GM18873 (cell line): ENCODE data around the gene ULK2.

Source experiments
- ATAC-seq: cut with Tn5 transposase; IDR thresholded peaks from one replicate; pipeline ENCODE4 v1.9.1; 2021; ENCODE audit warnings: mild to moderate bottlenecking, moderate library complexity, moderate number of reproducible peaks; ENCODE audit not compliant: unreplicated experiment, low FRiP score

The ULK2 gene

DNA sequence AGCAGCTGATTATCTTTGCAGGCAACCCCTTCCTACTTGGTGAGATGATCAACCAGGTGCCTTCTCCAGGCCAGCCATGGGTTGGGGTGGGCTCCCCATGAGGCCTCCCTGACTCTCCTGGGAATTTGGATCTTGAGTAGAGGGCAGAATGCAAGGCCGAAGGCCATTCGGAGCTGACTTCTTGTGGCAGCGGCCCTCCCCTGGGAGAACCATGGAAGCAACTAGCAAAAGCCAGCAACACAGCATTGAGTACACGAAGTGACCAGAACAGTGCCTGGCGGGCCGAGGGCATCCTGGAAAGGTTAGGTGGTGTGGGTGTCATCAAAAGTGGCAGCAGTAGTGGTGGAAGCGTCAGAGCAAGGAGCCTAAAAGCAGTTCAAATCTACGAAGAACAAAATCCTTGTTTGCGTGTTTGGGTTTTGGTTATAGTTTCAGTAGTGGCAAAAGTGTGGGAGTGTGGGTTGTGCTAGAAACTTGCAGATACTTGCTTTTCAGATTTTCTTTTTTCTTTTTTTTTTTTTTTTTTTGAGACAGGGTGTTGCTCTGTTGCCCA lies 117.6 kb downstream of the ULK2 start:
- ATAC-seq, result no peak

DNA sequence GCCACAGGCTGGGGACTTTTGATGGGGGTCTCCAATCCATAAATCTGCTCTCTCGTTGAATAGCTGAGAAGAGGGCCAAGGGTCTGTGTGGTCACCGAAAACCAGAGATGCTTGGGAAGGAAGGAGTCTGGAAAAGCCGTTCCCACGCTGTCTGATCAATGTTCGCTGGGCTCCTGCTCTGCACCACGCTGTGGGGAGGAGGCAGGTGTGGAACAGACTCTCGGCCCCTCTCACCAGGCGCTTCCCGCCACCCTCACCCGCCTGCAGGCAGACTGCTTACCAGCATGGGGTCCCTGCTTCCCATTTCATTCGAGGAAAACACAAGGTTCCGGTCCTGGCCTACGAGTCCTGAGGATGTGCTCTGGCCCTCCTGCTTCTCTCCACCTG lies 118.9 kb downstream of the ULK2 start:
- ATAC-seq, result no peak

DNA sequence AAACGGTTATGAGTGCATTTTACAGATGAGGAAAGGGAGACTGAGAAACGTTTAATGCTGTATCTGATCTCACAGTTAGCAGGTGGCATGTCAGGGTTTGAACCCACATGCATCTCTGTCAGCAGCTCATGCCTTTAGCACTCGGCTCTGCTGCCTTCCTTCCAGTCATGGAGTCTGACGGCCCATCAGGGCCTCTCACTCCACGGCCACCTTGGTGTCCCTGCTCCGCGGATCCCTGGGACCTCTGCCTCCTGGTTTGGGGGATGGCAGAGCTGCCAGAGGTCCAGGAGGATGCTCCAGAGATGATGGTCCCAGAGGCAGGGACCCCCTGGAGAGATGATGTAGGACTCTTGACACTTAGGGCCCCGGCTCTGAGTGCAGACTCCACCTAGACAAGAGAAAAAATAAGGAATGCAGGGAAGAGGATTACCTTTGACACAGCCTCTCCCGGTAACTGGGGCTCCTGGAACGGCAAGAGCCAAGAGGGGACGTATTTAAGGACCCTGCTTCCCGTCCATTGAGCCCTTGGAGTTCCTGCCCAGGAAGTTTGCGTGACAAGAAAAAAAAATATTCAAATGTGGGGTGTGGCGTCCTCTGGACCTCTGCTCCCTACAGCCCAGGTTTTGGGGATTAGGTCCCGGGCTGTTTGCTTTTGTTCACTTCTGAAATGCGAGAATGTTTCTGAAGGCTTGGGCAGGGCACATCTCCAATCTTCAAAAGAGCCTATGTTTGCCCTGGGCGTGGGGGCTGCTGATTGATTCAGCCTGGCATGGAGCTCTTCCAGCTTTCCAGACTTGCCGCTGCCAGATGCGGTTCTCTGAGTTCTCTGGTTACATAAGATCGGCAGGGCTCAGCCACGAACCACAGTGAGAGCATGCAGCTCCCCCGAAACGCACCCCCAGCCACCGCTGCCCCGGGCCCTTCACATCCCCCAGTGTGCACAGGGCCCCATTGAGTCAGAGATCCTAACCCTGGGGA lies 119.6 kb downstream of the ULK2 start, which contains the start of gene ALDH3A1:
Gene ALDH3A1 (minus strand): TSS at position 470 of the 978 bp plus-strand sequence. CDS start 3,169 bp downstream, outside the sequence.
- ATAC-seq, result no peak

DNA sequence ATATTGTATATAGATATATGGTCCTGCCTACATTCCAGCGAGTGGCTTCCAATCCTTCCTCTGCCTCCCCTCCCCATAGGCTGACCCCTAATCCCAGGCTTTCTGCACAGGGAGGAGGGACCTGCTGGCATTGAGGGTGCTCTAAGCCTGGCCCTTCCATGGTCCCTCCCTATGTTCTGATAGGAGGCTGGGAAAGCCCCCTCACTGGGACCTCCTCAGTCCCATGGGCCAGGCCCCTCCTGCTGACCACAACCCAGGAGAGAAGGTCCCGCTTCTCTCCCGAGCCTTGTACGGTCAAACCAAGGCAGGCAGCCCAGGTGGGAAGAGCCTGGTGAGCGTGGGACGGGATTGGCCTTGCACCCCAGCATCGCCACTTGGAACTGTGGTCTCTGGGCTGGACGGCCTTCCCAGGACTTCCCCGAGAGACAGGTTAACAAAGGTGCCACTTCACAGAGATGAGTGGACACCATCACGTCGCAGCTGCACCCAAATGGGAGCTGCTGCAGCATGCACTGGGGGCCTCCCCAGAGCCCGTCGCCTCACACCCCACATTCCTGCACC lies 120.5 kb downstream of the ULK2 start:
- no peak for ATAC-seq

DNA sequence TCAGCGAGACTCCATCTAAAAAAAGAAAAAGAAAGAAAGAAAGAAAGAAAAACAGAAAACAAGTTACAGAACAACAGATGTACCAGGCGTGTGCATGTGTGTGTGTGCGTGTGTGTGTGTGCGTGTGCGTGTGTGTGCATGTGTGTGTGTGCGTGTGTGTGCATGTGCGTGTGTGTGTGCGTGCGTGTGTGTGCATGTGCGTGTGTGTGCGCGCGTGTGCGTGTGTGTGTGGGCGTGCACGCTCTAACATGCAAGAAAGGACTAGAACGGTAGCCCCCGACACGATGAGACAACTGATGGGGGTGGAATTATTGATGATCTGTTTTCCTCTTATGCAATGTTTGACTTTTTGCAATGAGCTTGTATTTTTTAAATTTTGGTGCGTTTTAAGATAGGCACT lies 121.2 kb downstream of the ULK2 start:
- ATAC-seq, result no peak

DNA sequence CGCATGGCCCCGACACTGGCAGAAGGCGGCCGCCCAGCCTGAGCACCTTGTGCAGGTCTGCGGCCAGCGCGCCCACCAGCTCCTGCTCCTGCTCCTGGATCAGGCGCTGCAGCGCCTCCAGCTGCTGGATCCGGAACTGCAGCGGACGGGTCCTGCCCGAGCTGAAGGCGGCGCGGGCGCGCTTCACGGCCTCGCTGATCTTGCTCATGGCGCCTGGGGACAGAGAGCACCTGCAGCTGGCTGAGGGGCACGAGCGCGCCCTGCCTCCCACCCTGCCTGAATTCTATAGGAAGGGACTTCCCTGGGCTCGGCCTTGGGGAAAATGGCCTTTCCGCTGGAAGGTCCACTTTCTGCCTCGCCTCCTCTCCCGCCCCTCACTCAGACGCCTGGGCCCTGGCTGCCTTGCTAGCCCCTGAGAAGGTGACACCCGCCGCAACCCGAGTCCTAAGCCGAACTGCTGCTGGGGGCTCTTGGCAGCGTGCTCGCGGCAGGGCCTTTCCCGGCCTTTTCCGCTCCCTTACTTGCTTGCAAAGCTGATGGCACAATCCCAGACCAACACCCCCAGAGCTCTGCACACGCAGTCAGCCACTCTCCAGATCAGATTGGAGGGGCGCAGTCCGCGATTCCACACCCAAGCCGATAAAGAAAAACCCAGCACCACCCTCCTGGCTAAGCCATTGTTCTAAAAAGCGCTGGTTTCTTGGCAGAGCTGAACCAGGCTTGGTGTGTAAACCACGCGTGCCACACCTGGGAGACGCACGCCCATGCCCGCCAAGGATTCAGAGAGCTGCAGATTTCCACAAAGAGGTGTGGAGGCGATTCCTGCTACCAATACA lies 122.6 kb downstream of the ULK2 start:
- ATAC-seq, result no peak

DNA sequence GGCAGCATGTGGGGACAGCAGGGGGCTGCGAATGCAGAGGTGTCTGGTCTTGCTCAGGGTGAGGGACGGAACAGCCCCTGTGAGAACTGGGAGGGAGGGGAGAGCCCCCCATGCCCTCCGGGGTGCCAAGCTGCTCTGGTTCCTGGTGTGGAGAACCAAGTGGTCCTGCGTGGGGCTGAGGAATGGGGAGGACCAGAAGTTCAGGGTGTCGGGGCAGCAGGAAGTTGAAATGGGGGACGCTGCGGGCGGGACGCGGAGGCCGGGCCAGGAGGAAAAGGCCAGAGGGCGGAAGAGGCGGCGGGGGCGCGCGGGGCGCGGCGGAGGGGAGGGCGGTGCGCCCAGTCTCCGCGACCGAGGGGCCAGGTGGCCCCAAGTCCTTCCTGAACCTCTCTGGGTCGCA lies 123.2 kb downstream of the ULK2 start:
- no peak for ATAC-seq

DNA sequence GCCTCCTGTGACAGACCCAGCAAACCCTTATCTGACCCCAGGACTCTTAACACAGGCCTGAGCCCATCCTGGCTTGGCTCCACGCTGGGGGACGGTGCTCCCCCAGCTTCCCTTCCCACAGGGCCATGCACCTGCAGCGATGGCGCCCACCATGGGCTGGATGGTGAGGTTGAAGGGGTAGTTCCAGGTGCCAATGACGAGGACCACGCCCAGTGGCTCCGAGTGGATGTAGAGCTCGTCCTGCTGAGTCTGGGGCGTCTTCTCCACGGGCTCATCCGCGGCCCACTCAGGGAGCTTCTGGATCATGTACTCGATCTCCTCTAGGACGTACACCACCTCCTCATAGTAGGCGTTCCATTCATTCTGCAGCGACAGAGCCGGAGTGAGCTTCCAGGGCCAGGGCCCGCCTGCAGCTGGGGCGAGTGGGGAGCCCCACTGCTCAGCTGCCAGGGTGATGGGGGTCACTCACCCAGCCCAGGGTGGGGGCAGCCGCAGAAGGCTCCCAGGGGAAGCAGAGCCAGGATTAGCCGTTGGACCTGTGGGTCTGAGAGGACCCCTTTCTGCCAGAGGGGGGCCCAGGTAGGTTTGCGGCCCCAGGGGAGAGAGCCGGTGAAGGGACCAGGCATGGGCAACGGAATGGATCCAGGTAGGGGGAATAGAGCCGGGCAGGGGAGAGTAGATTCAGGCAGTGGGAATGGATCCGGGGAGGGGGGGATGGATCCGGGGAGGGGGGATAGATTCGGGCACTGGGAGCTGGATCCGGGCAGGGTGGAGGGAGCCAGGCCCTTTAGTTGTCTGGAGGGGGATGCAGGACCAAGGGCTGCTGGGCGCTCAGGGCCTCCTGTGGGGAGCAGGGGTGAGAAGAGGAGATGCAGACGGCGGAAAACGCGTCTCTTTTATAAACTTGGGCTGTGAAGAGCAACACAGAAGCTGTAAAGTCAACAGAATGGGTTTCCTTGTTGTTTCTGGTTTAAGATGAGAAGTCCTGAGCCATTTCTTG lies 124.3 kb downstream of the ULK2 start:
- ATAC-seq, result no peak

DNA sequence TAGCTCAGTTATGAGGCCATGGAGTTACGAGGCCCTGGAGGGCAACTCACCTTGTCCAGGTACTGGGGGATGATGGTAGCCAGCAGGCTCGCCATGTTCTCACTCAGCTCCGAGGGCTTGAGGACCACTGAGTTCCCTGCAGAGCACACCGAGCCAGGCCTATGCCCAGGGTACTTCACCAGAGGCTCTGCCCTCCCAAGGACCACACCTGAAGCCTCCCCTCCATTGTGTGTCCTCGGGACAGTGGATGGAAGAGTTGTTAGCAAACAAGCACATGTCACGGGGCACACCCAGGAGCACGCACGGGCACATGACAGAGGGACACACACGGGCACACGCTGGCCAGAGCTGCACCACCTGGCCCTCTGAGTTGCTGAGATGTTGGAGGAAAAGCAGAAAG lies 125.2 kb downstream of the ULK2 start:
- ATAC-seq, result no peak

DNA sequence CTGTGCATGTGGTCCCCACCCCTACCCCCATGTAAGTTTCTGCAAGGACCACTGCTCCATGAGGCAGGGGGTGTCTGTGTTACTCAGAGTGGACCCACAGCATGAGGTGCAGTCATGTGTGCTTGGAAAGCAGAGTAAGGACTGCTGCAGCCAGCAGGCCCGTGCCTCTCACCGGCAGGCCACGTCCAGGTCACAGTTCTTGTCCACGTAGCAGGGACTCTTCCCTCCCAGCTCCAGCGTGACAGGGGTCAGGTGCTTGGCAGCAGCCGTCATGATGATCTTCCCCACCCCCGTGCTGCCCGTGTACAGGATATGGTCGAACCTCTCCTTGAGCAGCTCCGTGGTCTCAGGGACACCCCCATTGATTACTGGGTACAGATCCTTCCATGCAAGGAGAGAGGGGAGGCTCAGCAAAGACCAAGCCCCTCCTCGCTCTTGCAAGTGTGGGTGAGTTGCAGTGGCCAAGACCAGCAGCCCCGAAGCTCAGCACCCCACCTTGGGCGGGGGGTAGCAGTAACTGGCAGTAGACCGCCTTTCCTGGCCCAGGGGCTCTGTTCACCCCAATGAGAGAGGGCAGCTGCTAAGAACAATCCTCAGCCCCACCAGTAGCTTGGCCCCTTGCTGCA lies 125.8 kb downstream of the ULK2 start:
- ATAC-seq, result no peak

DNA sequence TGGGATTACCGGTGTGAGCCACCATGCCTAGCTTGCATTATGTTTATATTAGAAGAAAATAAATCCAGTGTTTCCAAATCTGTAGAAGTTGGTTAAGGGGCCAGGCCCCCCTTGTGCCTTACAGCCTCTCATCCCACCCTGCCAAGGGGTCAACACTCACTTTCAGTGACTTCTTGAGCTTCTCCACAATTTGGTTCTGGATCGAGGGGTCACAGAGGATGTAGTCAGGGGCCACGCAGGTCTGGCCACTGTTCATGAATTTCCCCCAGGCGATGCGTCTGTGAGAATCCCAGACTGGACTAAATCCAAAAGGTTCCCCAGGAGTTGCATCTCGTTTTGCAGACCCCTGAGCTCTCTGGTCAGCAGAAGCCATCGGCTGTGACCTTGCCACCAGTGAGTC lies 126.8 kb downstream of the ULK2 start:
- ATAC-seq, result no peak

DNA sequence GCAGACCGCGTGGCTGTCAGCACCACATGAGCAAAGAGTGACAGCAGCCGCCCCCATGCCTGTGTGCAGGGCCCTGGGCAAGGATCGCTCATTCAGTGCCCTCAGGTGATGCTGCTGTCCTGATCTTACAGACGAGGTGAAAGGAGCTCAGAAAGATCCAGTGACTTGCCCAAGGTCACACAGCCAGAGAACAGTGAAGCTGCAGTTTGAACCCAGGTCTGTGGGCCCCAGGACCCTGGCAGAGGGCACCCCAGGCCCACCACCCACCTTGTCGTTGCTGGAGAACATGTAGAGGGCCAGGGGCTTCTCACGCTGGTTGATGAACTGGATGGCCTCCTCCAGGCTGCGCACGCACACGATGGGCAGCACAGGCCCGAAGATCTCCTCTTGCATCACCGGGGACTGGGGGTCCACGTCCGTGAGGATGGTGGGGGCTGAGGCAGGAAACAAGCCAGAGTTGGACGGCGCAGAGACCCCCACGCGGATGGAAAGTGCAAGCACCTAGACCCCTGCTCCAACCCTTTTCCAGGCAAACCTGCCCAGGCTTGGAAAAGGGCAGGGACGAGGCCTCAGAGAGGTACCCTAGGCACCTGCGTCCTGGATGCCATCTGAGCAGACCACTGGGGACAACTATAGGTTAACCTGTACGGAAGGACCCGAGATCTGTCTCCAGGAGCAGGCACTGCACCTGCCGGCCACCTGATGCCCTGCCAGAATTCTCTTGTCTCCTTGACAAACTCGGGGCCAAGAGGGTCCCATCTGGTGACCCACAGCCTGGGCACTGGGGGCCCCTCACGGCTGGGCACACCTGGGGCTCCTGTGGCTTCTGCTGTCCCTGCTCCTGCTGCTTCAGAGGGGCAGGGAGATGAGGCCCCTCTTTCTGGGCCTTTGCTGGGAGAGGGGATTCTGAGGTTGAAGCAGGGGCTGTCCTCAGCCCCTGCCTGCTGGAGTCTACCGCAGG lies 128.2 kb downstream of the ULK2 start:
- ATAC-seq, result no peak

DNA sequence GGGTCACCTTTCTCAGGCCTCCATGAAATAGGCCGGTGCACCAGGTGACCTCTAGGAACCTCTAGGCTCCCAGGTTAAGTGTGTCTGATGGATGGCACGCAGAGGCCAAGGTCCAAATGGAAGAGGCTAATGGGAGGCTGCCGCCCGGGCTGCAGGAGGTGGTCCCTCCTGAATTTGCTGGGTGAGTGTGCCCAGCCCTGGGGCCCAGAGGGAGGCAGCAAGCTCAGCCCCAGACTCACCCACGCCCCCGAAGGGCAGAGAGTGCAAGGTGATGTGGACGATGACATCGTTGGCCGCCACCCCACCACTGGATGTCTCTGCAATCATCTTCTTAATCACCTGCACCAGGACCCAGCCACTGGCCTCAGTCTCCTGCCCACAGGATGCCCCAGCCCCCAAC lies 129.0 kb downstream of the ULK2 start:
- no peak for ATAC-seq

DNA sequence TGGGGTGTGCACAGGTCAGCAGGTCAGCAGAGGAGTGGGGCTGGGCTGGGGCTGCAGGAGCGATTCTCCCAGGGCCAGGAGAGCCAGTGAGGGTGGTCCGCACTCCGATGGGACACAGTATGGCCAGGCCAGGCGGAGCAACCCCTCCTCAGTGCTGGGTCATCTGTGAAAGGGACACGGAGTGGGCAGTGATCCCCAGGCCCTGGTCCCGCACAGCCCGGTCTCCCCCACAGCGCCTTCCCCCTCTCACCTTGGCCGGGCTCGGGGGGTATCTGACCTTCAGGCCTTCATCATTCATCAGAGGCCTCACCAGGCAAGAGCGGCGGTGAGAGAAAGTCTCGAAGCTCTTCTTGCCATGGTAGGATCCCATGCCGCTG lies 129.7 kb downstream of the ULK2 start:
- no peak for ATAC-seq

DNA sequence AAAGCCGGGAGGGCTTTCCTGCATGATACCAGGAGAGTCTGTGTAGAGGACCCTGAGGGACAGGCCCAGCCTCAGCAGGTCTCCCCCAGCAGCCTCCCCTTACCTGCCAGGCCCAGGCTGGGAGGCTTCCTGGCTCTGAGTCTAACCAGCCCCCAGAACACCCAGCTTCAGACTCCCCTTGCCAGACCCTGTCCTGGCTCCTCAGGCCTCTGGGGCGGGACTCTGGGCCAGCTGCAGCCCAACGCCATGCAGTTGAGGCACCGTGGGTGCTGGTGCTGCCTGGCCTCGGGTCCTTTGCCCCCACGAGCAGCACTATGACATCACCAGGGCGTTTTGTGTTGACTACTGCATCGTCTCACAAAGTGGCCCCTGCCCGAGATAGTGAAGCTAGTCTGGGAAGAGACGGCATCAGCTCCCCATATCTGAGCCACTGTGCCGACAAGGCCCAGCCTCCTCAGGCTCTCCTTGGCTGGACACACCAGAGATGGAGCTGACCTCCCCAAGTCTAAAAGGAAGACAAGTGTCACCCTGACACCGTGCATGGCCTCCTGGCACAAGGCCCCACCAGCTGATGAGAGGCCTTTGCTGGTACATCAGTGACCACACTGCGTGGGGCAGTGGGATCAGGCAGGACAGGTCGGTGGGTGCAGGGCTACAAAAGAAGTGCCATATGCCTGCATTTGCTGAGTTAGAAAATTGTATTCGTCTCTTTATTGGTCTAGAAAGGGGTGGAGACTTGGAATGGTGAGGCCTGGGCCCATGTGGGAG lies 130.2 kb downstream of the ULK2 start:
- ATAC-seq, result no peak

DNA sequence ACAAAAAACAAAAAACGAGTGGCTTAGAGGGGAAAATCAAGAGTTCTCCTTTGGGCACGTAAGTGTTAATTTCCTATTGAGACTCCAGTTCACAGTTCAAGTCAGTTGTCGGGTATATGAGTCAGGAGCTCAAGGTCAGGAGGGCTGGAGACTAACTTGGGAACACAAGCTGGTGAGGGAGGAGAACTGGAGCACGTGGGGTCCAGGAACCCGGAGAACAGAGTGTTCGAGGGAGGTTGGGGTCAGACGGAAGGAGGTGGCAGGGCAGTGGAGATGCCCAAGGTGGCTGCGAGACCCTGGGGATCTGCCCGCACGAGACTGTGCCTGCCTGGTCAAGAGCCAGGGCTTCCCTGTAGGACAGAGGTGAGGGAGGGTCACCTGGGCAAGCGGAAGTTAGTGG lies 131.7 kb downstream of the ULK2 start:
- ATAC-seq, result no peak

DNA sequence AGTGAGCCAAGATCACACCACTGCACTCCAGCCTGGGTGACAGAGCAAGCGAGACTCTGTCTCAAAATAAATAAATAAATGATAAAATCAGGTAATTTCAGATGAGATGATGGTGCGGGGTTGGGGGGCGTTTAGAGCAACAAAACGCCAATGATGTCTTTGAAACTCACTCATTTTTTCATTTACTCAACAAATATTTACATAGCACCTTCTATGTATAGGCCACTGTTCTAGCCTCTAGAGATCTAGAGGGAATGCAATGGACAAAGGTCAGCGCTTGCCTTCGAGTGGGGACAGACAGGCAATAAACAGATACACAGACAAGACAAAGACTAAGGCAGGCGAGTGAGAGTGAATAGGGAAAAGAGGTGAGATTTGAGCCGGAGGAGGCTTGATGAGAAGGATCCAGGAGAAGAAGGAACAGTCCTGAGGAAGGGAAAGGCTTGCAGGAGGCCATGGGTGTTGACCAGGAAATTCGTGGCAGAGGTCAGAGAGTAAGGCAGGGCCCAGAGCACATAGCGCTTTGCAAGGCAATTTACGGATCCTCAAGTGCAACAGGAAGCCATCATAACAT lies 133.7 kb downstream of the ULK2 start:
- no peak for ATAC-seq
